GM23338 (cell line): ENCODE measurements around the gene HYAL1. TPM values are rescaled to one million over a fixed set of nuclear protein-coding genes. Genes with fewer than 3 reads are reported as not detected.

ENCODE experiments used
- ATAC-seq: fragments of 200-7000 bp; cut with Tn5 transposase; 3 replicates; pipeline ENCODE4 v1.9.1; 2020
- DNase-seq: peaks from one replicate; pipeline ENCODE4 v3.0.0-alpha.2; 2015; ENCODE audit warnings: low spot score
- H2AFZ ChIP-seq: fragments of 200-600 bp; sonication (generic); 2 replicates; pipeline ENCODE4 v1.8.0; 2016; ENCODE audit warnings: antibody characterized with exemption, mild to moderate bottlenecking, moderate library complexity
- H3F3A ChIP-seq: fragments of 200-600 bp; sonication (generic); replicated peaks from 2 replicates; pipeline ENCODE4 v1.8.0; 2017; ENCODE audit warnings: antibody characterized with exemption, mixed run types, low read depth
- H3K27ac ChIP-seq: fragments of 200-600 bp; sonication (generic); 2 replicates; pipeline ENCODE4 v1.6.1; 2016; ENCODE audit warnings: low read depth
- H3K27me3 ChIP-seq: fragments of 200-600 bp; sonication (generic); 2 replicates; pipeline ENCODE4 v1.8.0; 2016; ENCODE audit warnings: mild to moderate bottlenecking, mixed run types, moderate library complexity; ENCODE audit not compliant: insufficient read depth
- H3K36me3 ChIP-seq: fragments of 200-600 bp; sonication (generic); 2 replicates; pipeline ENCODE4 v1.8.0; 2016; ENCODE audit warnings: mild to moderate bottlenecking; ENCODE audit not compliant: insufficient read depth
- H3K4me1 ChIP-seq: fragments of 200-600 bp; sonication (generic); 2 replicates; pipeline ENCODE4 v1.8.0; 2016; ENCODE audit warnings: mild to moderate bottlenecking, moderate library complexity; ENCODE audit not compliant: insufficient read depth
- H3K4me2 ChIP-seq: fragments of 200-600 bp; sonication (generic); 2 replicates; pipeline ENCODE4 v1.7.1; 2017; ENCODE audit warnings: mixed run types
- H3K4me3 ChIP-seq: fragments of 200-600 bp; sonication (generic); 2 replicates; pipeline ENCODE4 v1.6.1; 2016; ENCODE audit warnings: mixed run types
- H3K79me2 ChIP-seq: fragments of 200-600 bp; sonication (generic); replicated peaks from 2 replicates; pipeline ENCODE4 v1.8.0; 2017; ENCODE audit warnings: mild to moderate bottlenecking; ENCODE audit not compliant: insufficient read depth
- H3K9me2 ChIP-seq: fragments of 200-600 bp; sonication (generic); 2 replicates; pipeline ENCODE4 v1.8.0; 2017; ENCODE audit not compliant: insufficient read depth
- H4K20me1 ChIP-seq: fragments of 200-600 bp; sonication (generic); replicated peaks from 2 replicates; pipeline ENCODE4 v1.8.0; 2017; ENCODE audit warnings: mild to moderate bottlenecking; ENCODE audit not compliant: insufficient read depth
- H3K27ac Mint-ChIP-seq: 2 replicates; pipeline ENCODE4 v1.8.0; 2020; ENCODE audit warnings: inconsistent platforms, mild to moderate bottlenecking, moderate library complexity, mixed read lengths
- H3K27me3 Mint-ChIP-seq: 3 replicates; pipeline ENCODE4 v1.8.0; 2022; ENCODE audit warnings: low read depth, mild to moderate bottlenecking, moderate library complexity, mixed read lengths, inconsistent platforms; ENCODE audit not compliant: insufficient read depth, poor library complexity
- H3K36me3 Mint-ChIP-seq: 3 replicates; pipeline ENCODE4 v1.8.0; 2021; ENCODE audit warnings: low read depth, mild to moderate bottlenecking, inconsistent platforms, moderate library complexity, mixed read lengths
- H3K4me1 Mint-ChIP-seq: 3 replicates; pipeline ENCODE4 v1.8.0; 2020; ENCODE audit warnings: mild to moderate bottlenecking, inconsistent platforms, mixed read lengths
- H3K4me3 Mint-ChIP-seq: 3 replicates; pipeline ENCODE4 v1.8.0; 2021; ENCODE audit warnings: moderate library complexity, mild to moderate bottlenecking, inconsistent platforms, mixed read lengths
- H3K9me3 Mint-ChIP-seq: 3 replicates; pipeline ENCODE4 v1.8.0; 2020; ENCODE audit warnings: moderate library complexity, mild to moderate bottlenecking, inconsistent platforms, mixed read lengths
- EZH2 ChIP-seq: fragments of 200-600 bp; sonication (generic); IDR thresholded peaks from one replicate; pipeline ENCODE4 v1.8.0; 2017; ENCODE audit warnings: antibody characterized with exemption, mild to moderate bottlenecking, low read depth; ENCODE audit not compliant: unreplicated experiment
- EZH2phosphoT487 ChIP-seq: fragments of 200-600 bp; sonication (generic); IDR thresholded peaks from one replicate; pipeline ENCODE4 v1.8.1; 2018; ENCODE audit warnings: antibody characterized with exemption; ENCODE audit not compliant: unreplicated experiment
- NANOG ChIP-seq: IDR thresholded peaks from 2 replicates; pipeline ENCODE4 v1.6.1; 2016; ENCODE audit warnings: antibody characterized with exemption, borderline replicate concordance
- POLR2AphosphoS5 ChIP-seq: IDR thresholded peaks from 2 replicates; pipeline ENCODE4 v1.6.1; 2016; ENCODE audit warnings: antibody characterized with exemption, low read depth
- STAT1 ChIP-seq: IDR thresholded peaks from one replicate; pipeline ENCODE4 v1.6.1; 2016; ENCODE audit warnings: antibody characterized with exemption; ENCODE audit not compliant: unreplicated experiment
- ZNF114 ChIP-seq: fragments of 250-450 bp; sonication (Bioruptor Pico); IDR thresholded peaks from 2 replicates; pipeline ENCODE4 v1.5.0; 2020; ENCODE audit warnings: mild to moderate bottlenecking, moderate library complexity
- polyA plus RNA-seq: library from polyadenylated mRNA; unstranded; fragments of >200 nt; fragmentation: Nextera tagmentation; extraction: Ambion mirVana; gene quantifications from 2 replicates; pipeline ENCODE4 v1.2.1, GENCODE V29; 2016
- total RNA-seq: library from RNA; depleted of rRNA; stranded (reverse); fragments of >200 nt; shearing (Covaris generic); gene quantifications from 2 replicates; pipeline ENCODE4 v1.2.3, GENCODE V29; 2014
- TF ChIP-seq, protein P1 (sequence below): IDR thresholded peaks from one replicate; pipeline ENCODE4 v1.6.1; 2018; ENCODE audit warnings: antibody characterized with exemption; ENCODE audit not compliant: unreplicated experiment
- TF ChIP-seq, protein P2 (sequence below): IDR thresholded peaks from 2 replicates; pipeline ENCODE4 v1.6.1; 2016; ENCODE audit warnings: antibody characterized with exemption
- TF ChIP-seq, protein P3 (sequence below), 2 experiments: fragments of 200-600 bp in 1 of 2; sonication (generic) in 1 of 2; conservative IDR thresholded peaks; 2 replicates each; pipeline versions ENCODE4 v1.5.1 to v1.6.1; 2016 to 2017; ENCODE audit warnings: antibody characterized with exemption in 2 of 2, low read depth in 2 of 2, mild to moderate bottlenecking in 2 of 2, moderate library complexity in 1 of 2
- TF ChIP-seq, protein P4 (sequence below): fragments of 250-450 bp; sonication (Bioruptor Pico); IDR thresholded peaks from 2 replicates; pipeline ENCODE4 v1.5.0; 2020; ENCODE audit warnings: mild to moderate bottlenecking, moderate library complexity

HYAL1 gene
- total and polyA plus RNA-seq, 2 experiments from 2014 or later, result 2.1 to 5.0 TPM

DNA sequence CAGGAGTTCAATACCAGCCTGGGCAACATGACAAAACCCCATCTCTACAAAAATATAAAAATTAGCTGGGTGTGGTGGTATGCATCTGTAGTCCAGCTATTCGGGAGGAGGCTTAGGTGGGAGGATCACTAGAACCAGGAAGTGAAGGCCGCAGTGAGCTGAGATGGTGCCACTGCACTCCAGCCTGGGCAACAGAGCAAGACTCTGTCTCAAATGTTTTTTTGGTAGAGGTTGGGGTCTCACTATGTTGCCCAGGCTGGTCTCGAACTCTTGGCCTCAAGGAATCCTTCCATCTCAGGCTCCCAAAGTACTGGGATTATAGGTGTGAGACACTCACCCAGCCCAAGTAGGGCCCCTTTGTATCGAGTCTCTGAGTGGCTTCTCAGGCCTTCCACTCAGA, 9.3 kb downstream of the HYAL1 start:
- Histone ChIP-seq H2AFZ (no peak overlapping the region), H3K27me3 (no peaks in the 10 kb centered on the region), H4K20me1 (no peaks in the 10 kb centered on the region), H3K4me2 (no peak overlapping the region), H3F3A (0 out of 2 replicates have a peak, but pooled peaks cover 3% of the 10 kb centered on the region), H3K36me3 (no peaks in the 10 kb centered on the region; the same call in 1 of the 2 replicates), H3K27ac (no peak overlapping the region), H3K4me1 (peaks cover 11% of the 10 kb centered on the region), H3K4me3 (no peak overlapping the region), H3K9me2 (no peaks in the 10 kb centered on the region), H3K79me2 (peaks cover 17% of the 10 kb centered on the region)
- Mint-ChIP-seq H3K4me1 (peaks cover 14% of the 10 kb centered on the region), H3K27ac (no peak overlapping the region), H3K36me3 (peaks cover 23% of the 10 kb centered on the region), H3K27me3 (peaks cover 12% of the 10 kb centered on the region), H3K4me3 (no peak overlapping the region), H3K9me3 (no peaks in the 10 kb centered on the region)
- DNase-seq, result no peak
- TF ChIP-seq, protein P1, sequence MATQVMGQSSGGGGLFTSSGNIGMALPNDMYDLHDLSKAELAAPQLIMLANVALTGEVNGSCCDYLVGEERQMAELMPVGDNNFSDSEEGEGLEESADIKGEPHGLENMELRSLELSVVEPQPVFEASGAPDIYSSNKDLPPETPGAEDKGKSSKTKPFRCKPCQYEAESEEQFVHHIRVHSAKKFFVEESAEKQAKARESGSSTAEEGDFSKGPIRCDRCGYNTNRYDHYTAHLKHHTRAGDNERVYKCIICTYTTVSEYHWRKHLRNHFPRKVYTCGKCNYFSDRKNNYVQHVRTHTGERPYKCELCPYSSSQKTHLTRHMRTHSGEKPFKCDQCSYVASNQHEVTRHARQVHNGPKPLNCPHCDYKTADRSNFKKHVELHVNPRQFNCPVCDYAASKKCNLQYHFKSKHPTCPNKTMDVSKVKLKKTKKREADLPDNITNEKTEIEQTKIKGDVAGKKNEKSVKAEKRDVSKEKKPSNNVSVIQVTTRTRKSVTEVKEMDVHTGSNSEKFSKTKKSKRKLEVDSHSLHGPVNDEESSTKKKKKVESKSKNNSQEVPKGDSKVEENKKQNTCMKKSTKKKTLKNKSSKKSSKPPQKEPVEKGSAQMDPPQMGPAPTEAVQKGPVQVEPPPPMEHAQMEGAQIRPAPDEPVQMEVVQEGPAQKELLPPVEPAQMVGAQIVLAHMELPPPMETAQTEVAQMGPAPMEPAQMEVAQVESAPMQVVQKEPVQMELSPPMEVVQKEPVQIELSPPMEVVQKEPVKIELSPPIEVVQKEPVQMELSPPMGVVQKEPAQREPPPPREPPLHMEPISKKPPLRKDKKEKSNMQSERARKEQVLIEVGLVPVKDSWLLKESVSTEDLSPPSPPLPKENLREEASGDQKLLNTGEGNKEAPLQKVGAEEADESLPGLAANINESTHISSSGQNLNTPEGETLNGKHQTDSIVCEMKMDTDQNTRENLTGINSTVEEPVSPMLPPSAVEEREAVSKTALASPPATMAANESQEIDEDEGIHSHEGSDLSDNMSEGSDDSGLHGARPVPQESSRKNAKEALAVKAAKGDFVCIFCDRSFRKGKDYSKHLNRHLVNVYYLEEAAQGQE, result no peak
- no peak for TF ChIP-seq POLR2AphosphoS5
- TF ChIP-seq ZNF114 (CRISPR knock-in tag), result no peak
- TF ChIP-seq, protein P2, sequence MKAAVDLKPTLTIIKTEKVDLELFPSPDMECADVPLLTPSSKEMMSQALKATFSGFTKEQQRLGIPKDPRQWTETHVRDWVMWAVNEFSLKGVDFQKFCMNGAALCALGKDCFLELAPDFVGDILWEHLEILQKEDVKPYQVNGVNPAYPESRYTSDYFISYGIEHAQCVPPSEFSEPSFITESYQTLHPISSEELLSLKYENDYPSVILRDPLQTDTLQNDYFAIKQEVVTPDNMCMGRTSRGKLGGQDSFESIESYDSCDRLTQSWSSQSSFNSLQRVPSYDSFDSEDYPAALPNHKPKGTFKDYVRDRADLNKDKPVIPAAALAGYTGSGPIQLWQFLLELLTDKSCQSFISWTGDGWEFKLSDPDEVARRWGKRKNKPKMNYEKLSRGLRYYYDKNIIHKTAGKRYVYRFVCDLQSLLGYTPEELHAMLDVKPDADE, result no peak
- no peak for TF ChIP-seq EZH2
- TF ChIP-seq, protein P3, sequence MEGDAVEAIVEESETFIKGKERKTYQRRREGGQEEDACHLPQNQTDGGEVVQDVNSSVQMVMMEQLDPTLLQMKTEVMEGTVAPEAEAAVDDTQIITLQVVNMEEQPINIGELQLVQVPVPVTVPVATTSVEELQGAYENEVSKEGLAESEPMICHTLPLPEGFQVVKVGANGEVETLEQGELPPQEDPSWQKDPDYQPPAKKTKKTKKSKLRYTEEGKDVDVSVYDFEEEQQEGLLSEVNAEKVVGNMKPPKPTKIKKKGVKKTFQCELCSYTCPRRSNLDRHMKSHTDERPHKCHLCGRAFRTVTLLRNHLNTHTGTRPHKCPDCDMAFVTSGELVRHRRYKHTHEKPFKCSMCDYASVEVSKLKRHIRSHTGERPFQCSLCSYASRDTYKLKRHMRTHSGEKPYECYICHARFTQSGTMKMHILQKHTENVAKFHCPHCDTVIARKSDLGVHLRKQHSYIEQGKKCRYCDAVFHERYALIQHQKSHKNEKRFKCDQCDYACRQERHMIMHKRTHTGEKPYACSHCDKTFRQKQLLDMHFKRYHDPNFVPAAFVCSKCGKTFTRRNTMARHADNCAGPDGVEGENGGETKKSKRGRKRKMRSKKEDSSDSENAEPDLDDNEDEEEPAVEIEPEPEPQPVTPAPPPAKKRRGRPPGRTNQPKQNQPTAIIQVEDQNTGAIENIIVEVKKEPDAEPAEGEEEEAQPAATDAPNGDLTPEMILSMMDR (conservative IDR thresholded peaks at IDR 0.05; ENCODE audit: low read depth in 2 of 2), result no peak
- TF ChIP-seq, protein P4, sequence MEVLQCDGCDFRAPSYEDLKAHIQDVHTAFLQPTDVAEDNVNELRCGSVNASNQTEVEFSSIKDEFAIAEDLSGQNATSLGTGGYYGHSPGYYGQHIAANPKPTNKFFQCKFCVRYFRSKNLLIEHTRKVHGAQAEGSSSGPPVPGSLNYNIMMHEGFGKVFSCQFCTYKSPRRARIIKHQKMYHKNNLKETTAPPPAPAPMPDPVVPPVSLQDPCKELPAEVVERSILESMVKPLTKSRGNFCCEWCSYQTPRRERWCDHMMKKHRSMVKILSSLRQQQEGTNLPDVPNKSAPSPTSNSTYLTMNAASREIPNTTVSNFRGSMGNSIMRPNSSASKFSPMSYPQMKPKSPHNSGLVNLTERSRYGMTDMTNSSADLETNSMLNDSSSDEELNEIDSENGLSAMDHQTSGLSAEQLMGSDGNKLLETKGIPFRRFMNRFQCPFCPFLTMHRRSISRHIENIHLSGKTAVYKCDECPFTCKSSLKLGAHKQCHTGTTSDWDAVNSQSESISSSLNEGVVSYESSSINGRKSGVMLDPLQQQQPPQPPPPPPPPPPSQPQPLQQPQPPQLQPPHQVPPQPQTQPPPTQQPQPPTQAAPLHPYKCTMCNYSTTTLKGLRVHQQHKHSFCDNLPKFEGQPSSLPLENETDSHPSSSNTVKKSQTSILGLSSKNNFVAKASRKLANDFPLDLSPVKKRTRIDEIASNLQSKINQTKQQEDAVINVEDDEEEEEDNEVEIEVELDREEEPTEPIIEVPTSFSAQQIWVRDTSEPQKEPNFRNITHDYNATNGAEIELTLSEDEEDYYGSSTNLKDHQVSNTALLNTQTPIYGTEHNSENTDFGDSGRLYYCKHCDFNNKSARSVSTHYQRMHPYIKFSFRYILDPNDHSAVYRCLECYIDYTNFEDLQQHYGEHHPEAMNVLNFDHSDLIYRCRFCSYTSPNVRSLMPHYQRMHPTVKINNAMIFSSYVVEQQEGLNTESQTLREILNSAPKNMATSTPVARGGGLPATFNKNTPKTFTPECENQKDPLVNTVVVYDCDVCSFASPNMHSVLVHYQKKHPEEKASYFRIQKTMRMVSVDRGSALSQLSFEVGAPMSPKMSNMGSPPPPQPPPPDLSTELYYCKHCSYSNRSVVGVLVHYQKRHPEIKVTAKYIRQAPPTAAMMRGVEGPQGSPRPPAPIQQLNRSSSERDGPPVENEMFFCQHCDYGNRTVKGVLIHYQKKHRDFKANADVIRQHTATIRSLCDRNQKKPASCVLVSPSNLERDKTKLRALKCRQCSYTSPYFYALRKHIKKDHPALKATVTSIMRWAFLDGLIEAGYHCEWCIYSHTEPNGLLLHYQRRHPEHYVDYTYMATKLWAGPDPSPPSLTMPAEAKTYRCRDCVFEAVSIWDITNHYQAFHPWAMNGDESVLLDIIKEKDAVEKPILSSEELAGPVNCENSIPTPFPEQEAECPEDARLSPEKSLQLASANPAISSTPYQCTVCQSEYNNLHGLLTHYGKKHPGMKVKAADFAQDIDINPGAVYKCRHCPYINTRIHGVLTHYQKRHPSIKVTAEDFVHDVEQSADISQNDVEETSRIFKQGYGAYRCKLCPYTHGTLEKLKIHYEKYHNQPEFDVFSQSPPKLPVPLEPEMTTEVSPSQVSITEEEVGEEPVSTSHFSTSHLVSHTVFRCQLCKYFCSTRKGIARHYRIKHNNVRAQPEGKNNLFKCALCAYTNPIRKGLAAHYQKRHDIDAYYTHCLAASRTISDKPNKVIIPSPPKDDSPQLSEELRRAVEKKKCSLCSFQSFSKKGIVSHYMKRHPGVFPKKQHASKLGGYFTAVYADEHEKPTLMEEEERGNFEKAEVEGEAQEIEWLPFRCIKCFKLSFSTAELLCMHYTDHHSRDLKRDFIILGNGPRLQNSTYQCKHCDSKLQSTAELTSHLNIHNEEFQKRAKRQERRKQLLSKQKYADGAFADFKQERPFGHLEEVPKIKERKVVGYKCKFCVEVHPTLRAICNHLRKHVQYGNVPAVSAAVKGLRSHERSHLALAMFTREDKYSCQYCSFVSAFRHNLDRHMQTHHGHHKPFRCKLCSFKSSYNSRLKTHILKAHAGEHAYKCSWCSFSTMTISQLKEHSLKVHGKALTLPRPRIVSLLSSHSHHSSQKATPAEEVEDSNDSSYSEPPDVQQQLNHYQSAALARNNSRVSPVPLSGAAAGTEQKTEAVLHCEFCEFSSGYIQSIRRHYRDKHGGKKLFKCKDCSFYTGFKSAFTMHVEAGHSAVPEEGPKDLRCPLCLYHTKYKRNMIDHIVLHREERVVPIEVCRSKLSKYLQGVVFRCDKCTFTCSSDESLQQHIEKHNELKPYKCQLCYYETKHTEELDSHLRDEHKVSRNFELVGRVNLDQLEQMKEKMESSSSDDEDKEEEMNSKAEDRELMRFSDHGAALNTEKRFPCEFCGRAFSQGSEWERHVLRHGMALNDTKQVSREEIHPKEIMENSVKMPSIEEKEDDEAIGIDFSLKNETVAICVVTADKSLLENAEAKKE (CRISPR knock-in tag), result no peak
- TF ChIP-seq NANOG, result no peak
- TF ChIP-seq STAT1, result no peak
- TF ChIP-seq EZH2phosphoT487, result no peak
- no peak for ATAC-seq
